ENCODE data around the gene DNASE1.
A peak's percentile ranks its signal among the peaks of the same experiment; 100 is the strongest.
"Not testable (repeated sequence)": the region's sequence is repeated elsewhere in the genome, so short reads cannot be mapped to it uniquely, and the experiment has no call there.

Gene DNASE1

GRCh38 chr16:3654249-3654991 lies at the start of gene DNASE1:
TSS of gene DNASE1 (plus strand) at chr16:3654691. CDS start at chr16:3655374, 683 bp downstream.
- ChIA-PET POLR2A (no interaction called here), CTCF (interaction anchor here (0.6 to 1.4 kb wide), 7 partner anchors 9 to 545 kb away, joined by 3 to 8 read pairs (median 4); no protein-coding TSS in a partner anchor)
- no peak within 1 kb of the TSS for H3K4me3 ChIP-seq (ENCODE audit: low read depth, low read length)
- TF ChIP-seq CTCF (IDR thresholded peaks at IDR 0.05; ENCODE audit: insufficient read depth, low read length, missing control alignments): peak; percentile 72
- DNase-seq (ENCODE audit: low read depth, low spot score): no peak

GRCh38 chr16:3606441-3606840 lies 48.0 kb upstream of the DNASE1 start:
- DNase-seq (ENCODE audit: low read depth, low spot score): no peak
- POLR2A ChIA-PET: no interaction called here
- TF ChIP-seq CTCF (IDR thresholded peaks at IDR 0.05; ENCODE audit: insufficient read depth, low read length, missing control alignments): no peak
- CTCF ChIA-PET: no interaction called here
- no peak overlapping the region for H3K4me3 ChIP-seq (ENCODE audit: low read depth, low read length)

GRCh38 chr16:3607161-3607560 lies 47.3 kb upstream of the DNASE1 start:
- no peak overlapping the region for H3K4me3 ChIP-seq (ENCODE audit: low read depth, low read length)
- no peak for DNase-seq (ENCODE audit: low read depth, low spot score)
- TF ChIP-seq CTCF (IDR thresholded peaks at IDR 0.05; ENCODE audit: insufficient read depth, low read length, missing control alignments): no peak
- ChIA-PET POLR2A (no interaction called here), CTCF (no interaction called here)

- ChIA-PET CTCF (no interaction called here), POLR2A (no interaction called here)
- no peak overlapping the region for H3K4me3 ChIP-seq (ENCODE audit: low read depth, low read length)
- no peak for TF ChIP-seq CTCF (IDR thresholded peaks at IDR 0.05; ENCODE audit: insufficient read depth, low read length, missing control alignments)
- no peak for DNase-seq (ENCODE audit: low read depth, low spot score)
These were observed 46.9 kb upstream of the DNASE1 start for GRCh38 chr16:3607634-3608033.

GRCh38 chr16:3608069-3608468 lies 46.4 kb upstream of the DNASE1 start:
- ChIA-PET CTCF (no interaction called here), POLR2A (no interaction called here)
- TF ChIP-seq CTCF (IDR thresholded peaks at IDR 0.05; ENCODE audit: insufficient read depth, low read length, missing control alignments): no peak
- H3K4me3 ChIP-seq (ENCODE audit: low read depth, low read length): no peak overlapping the region
- DNase-seq (ENCODE audit: low read depth, low spot score): no peak

- DNase-seq (ENCODE audit: low read depth, low spot score); CTCF ChIA-PET; POLR2A ChIA-PET; H3K4me3 ChIP-seq (ENCODE audit: low read depth, low read length): not testable (repeated sequence)
These were observed 45.5 kb upstream of the DNASE1 start for GRCh38 chr16:3608976-3609375.
